ENCODE data around the gene CACNB4. TPM values are rescaled to one million over a fixed set of nuclear protein-coding genes. Genes with fewer than 3 reads are reported as not detected.
A peak's percentile ranks its signal among the peaks of the same experiment; 100 is the strongest.

CACNB4 gene
- total and polyA plus RNA-seq, 9 of the 15 experiments (the other 6 are each of a cell fraction or from before 2014, with no cell fraction given): 0.01 to 0.20 (median 0.04) TPM; not detected in 1

GRCh38 chr2:151928380-151928779, 170.5 kb downstream of the CACNB4 start:
- WGBS (ENCODE audit: insufficient coverage, low coverage, missing lambda C conversion rate): 0% methylated on average over 2 of the region's 2 CpGs
- H3K4me1 ChIP-seq (replicated peaks in 1 of 2; ENCODE audit: control insufficient read depth in 2 of 2, insufficient read depth in 2 of 2, low read length in 2 of 2): no peaks in the 10 kb centered on the region; a peak in 1 of 5 replicates
- H3K9me3 ChIP-seq (replicated peaks; ENCODE audit: control insufficient read depth, insufficient read depth, low read depth, low read length): no peaks in the 10 kb centered on the region
- intact Hi-C loops (cut with micrococcal nuclease): no loop called here
- no peak overlapping the region for H3K4me2 ChIP-seq (ENCODE audit: insufficient read depth, low read length)
- CTCF ChIA-PET (ENCODE audit: low intra/inter-chr PET ratio): no interaction called here
- peaks cover 2 to 8% of the 10 kb centered on the region in 2 experiments; a peak in 2 of 5 replicates for H3K27me3 ChIP-seq (ENCODE audit: control insufficient read depth in 2 of 2, insufficient read depth in 2 of 2, low read length in 2 of 2)
- H3K36me3 ChIP-seq (ENCODE audit: control insufficient read depth, insufficient read depth, low read length): no peaks in the 10 kb centered on the region
- POLR2A ChIA-PET: interaction anchor here (1.2 kb wide), 1 partner anchor 48 kb away, joined by 3 read pairs; no protein-coding TSS in a partner anchor
- H3K4me3 ChIP-seq: no peak overlapping the region
- FAIRE-seq (no peak), ATAC-seq (no peak), DNase-seq (ENCODE audit: extremely low read depth in 1 of 4, low spot score in 3 of 4) (no peak)
- in situ Hi-C loops (cut with MboI): no loop called here
- no peaks in the 10 kb centered on the region for H3K79me2 ChIP-seq (ENCODE audit: control insufficient read depth, insufficient read depth, low read length)
- no peak overlapping the region for H3K27ac ChIP-seq (ENCODE audit: extremely low read depth, low read depth, low read length)
- no peak overlapping the region for H2AFZ ChIP-seq (ENCODE audit: low read depth, low read length)
- H4K20me1 ChIP-seq (replicated peaks; ENCODE audit: control insufficient read depth, insufficient read depth, low read length): no peaks in the 10 kb centered on the region
- H3K9ac ChIP-seq (ENCODE audit: insufficient read depth in 1 of 2, low read depth in 2 of 2, low read length in 2 of 2): no peak overlapping the region
- H3K9me1 ChIP-seq (ENCODE audit: control insufficient read depth, insufficient read depth, low read length): no peaks in the 10 kb centered on the region
- no TSS peak for BruUV-seq (replicated peaks)
- TF ChIP-seq CEBPG (CRISPR knock-in tag; IDR thresholded peaks at IDR 0.05): no peak
- peak; percentile 92 to 96 for TF ChIP-seq CEBPG (tag; conservative IDR thresholded peaks at IDR 0.05 in 1 of 2, IDR thresholded peaks at IDR 0.05 in 1 of 2)
- 0 out of 2 replicates have a peak, but pooled peaks have one; percentile 9 for TF ChIP-seq ATF3 (IDR thresholded peaks at IDR 0.05)
- TF ChIP-seq ATF3 (CRISPR knock-in tag; conservative IDR thresholded peaks at IDR 0.05): no peak
- no peak for TF ChIP-seq FOSL1 (tag; conservative IDR thresholded peaks at IDR 0.05)
- TF ChIP-seq CEBPB (tag; IDR thresholded peaks at IDR 0.05): peak; percentile 89

Measured in K562 (cell line).